HEK293 (cell line): ENCODE data around the gene CA11.

Experiments
- BCL6B ChIP-seq: fragments of 450-650 bp; formaldehyde crosslinking; IDR thresholded peaks from 2 replicates; pipeline ENCODE4 v1.5.1; 2017; ENCODE audit warnings: missing biosample characterization, missing genetic modification characterization
- FEZF1 ChIP-seq: fragments of 450-650 bp; formaldehyde crosslinking; IDR thresholded peaks from 2 replicates; pipeline ENCODE4 v1.5.1; 2016; ENCODE audit warnings: missing biosample characterization, missing genetic modification characterization
- GLI4 ChIP-seq: fragments of 450-650 bp; formaldehyde crosslinking; IDR thresholded peaks from 2 replicates; pipeline ENCODE4 v1.5.1; 2016; ENCODE audit warnings: missing biosample characterization, missing genetic modification characterization
- KLF1 ChIP-seq: fragments of 450-650 bp; formaldehyde crosslinking; IDR thresholded peaks from 2 replicates; pipeline ENCODE4 v1.5.1; 2016; ENCODE audit warnings: missing biosample characterization, missing genetic modification characterization
- PRDM10 ChIP-seq: fragments of 450-650 bp; formaldehyde crosslinking; IDR thresholded peaks from 2 replicates; pipeline ENCODE4 v1.5.1; 2016; ENCODE audit warnings: missing biosample characterization, missing genetic modification characterization
- WT1 ChIP-seq: fragments of 450-650 bp; formaldehyde crosslinking; IDR thresholded peaks from 2 replicates; pipeline ENCODE4 v1.5.1; 2016; ENCODE audit warnings: missing biosample characterization, missing genetic modification characterization
- ZBTB10 ChIP-seq: fragments of 450-650 bp; formaldehyde crosslinking; IDR thresholded peaks from 2 replicates; pipeline ENCODE4 v1.5.1; 2016; ENCODE audit warnings: missing biosample characterization, missing genetic modification characterization
- ZBTB8A ChIP-seq: fragments of 450-650 bp; formaldehyde crosslinking; IDR thresholded peaks from 2 replicates; pipeline ENCODE4 v1.5.1; 2016; ENCODE audit warnings: missing biosample characterization, missing genetic modification characterization
- ZEB2 ChIP-seq: fragments of 450-650 bp; formaldehyde crosslinking; IDR thresholded peaks from 2 replicates; pipeline ENCODE4 v1.5.1; 2016; ENCODE audit warnings: missing biosample characterization, missing genetic modification characterization
- ZFP69B ChIP-seq: fragments of 450-650 bp; formaldehyde crosslinking; IDR thresholded peaks from 2 replicates; pipeline ENCODE4 v1.5.1; 2016; ENCODE audit warnings: missing biosample characterization, missing genetic modification characterization
- ZNF10 ChIP-seq: fragments of 450-650 bp; formaldehyde crosslinking; IDR thresholded peaks from 2 replicates; pipeline ENCODE4 v1.5.1; 2017; ENCODE audit warnings: missing biosample characterization, missing genetic modification characterization
- ZNF174 ChIP-seq: fragments of 450-650 bp; formaldehyde crosslinking; IDR thresholded peaks from 2 replicates; pipeline ENCODE4 v1.5.0; 2017; ENCODE audit warnings: missing biosample characterization, mild to moderate bottlenecking, missing genetic modification characterization
- ZNF18 ChIP-seq: fragments of 450-650 bp; formaldehyde crosslinking; IDR thresholded peaks from 2 replicates; pipeline ENCODE4 v1.5.1; 2016; ENCODE audit warnings: missing biosample characterization, missing genetic modification characterization
- ZNF202 ChIP-seq: fragments of 450-650 bp; formaldehyde crosslinking; IDR thresholded peaks from 2 replicates; pipeline ENCODE4 v1.5.1; 2016; ENCODE audit warnings: missing biosample characterization, missing genetic modification characterization, borderline replicate concordance
- ZNF26 ChIP-seq: fragments of 450-650 bp; formaldehyde crosslinking; IDR thresholded peaks from 2 replicates; pipeline ENCODE4 v1.5.1; 2016; ENCODE audit warnings: missing biosample characterization, missing genetic modification characterization
- ZNF324 ChIP-seq: fragments of 450-650 bp; formaldehyde crosslinking; IDR thresholded peaks from 2 replicates; pipeline ENCODE4 v1.5.1; 2016; ENCODE audit warnings: missing biosample characterization, missing genetic modification characterization
- ZNF335 ChIP-seq: fragments of 450-650 bp; formaldehyde crosslinking; conservative IDR thresholded peaks from 2 replicates; pipeline ENCODE4 v1.5.1; 2016; ENCODE audit warnings: missing biosample characterization, missing genetic modification characterization
- ZNF366 ChIP-seq: fragments of 450-650 bp; formaldehyde crosslinking; conservative IDR thresholded peaks from 2 replicates; pipeline ENCODE4 v1.5.1; 2016; ENCODE audit warnings: missing biosample characterization, missing genetic modification characterization
- ZNF501 ChIP-seq: fragments of 450-650 bp; formaldehyde crosslinking; IDR thresholded peaks from 2 replicates; pipeline ENCODE4 v1.5.1; 2016; ENCODE audit warnings: missing biosample characterization, missing genetic modification characterization
- ZNF624 ChIP-seq: fragments of 450-650 bp; formaldehyde crosslinking; IDR thresholded peaks from 2 replicates; pipeline ENCODE4 v1.5.1; 2017; ENCODE audit warnings: missing biosample characterization, missing genetic modification characterization
- ZNF658 ChIP-seq: fragments of 450-650 bp; formaldehyde crosslinking; IDR thresholded peaks from 2 replicates; pipeline ENCODE4; 2016; ENCODE audit warnings: missing biosample characterization, missing genetic modification characterization
- ZNF670 ChIP-seq: fragments of 450-650 bp; formaldehyde crosslinking; IDR thresholded peaks from 2 replicates; pipeline ENCODE4 v1.5.1; 2016; ENCODE audit warnings: missing biosample characterization, missing genetic modification characterization, low read depth
- ZNF704 ChIP-seq: fragments of 450-650 bp; formaldehyde crosslinking; IDR thresholded peaks from 2 replicates; pipeline ENCODE4 v1.5.1; 2016; ENCODE audit warnings: missing biosample characterization, missing genetic modification characterization
- ZNF791 ChIP-seq: fragments of 450-650 bp; formaldehyde crosslinking; IDR thresholded peaks from 2 replicates; pipeline ENCODE4 v1.5.1; 2016; ENCODE audit warnings: missing biosample characterization, missing genetic modification characterization
- ZSCAN18 ChIP-seq: fragments of 450-650 bp; formaldehyde crosslinking; IDR thresholded peaks from 2 replicates; pipeline ENCODE4 v1.5.1; 2016; ENCODE audit warnings: missing biosample characterization, missing genetic modification characterization
- ZXDB ChIP-seq: fragments of 450-650 bp; formaldehyde crosslinking; IDR thresholded peaks from 2 replicates; pipeline ENCODE4 v1.5.1; 2016; ENCODE audit warnings: missing biosample characterization, missing genetic modification characterization

Gene CA11

GRCh38 chr19:48614436-48615230 is 31.4 kb downstream of the CA11 start, which contains the start of gene FAM83E (continued):
- TF ChIP-seq PRDM10: peak; percentile 54; the same call in 1 of the 2 replicates
- no peak for TF ChIP-seq ZNF670 (tag by site-specific recombination)
- peak; percentile 15; the same call in 1 of the 2 replicates for TF ChIP-seq ZNF501 (tag by site-specific recombination)
- TF ChIP-seq ZNF704 (tag by site-specific recombination): no peak
- TF ChIP-seq GLI4 (tag by site-specific recombination): no peak
- TF ChIP-seq ZNF658 (tag by site-specific recombination): no peak
- TF ChIP-seq ZNF335: peak; percentile 90
- 0 out of 2 replicates have a peak, but pooled peaks have one; percentile 12 for TF ChIP-seq ZNF18
- no peak for TF ChIP-seq ZSCAN18 (tag by site-specific recombination)
- no peak for TF ChIP-seq ZNF202 (tag by site-specific recombination)
- TF ChIP-seq BCL6B (tag by site-specific recombination): no peak
- no peak for TF ChIP-seq ZNF624 (tag by site-specific recombination)
- TF ChIP-seq ZNF174 (tag by site-specific recombination): no peak
- TF ChIP-seq ZXDB (tag by site-specific recombination): peak; percentile 88
- peak; percentile 51; the same call in 1 of the 2 replicates for TF ChIP-seq ZNF10 (tag by site-specific recombination)
- TF ChIP-seq FEZF1 (tag by site-specific recombination): no peak
- no peak for TF ChIP-seq ZNF324
- TF ChIP-seq ZBTB8A: 0 out of 2 replicates have a peak, but pooled peaks have one; percentile 35
- no peak for TF ChIP-seq ZNF26 (tag by site-specific recombination)
- peak; percentile 45; the same call in 1 of the 2 replicates for TF ChIP-seq ZBTB10 (tag by site-specific recombination)
- no peak; the same call in 1 of the 2 replicates for TF ChIP-seq ZFP69B (tag by site-specific recombination)
- no peak for TF ChIP-seq ZNF366 (tag by site-specific recombination)
- TF ChIP-seq ZNF791 (tag by site-specific recombination): no peak
- TF ChIP-seq ZEB2 (tag by site-specific recombination): peak; percentile 86
- peak; percentile 38 for TF ChIP-seq WT1 (tag by site-specific recombination)
- peak; percentile 100 for TF ChIP-seq KLF1
